ENCODE data around the gene KCNMA1. TPM values are rescaled to one million over a fixed set of nuclear protein-coding genes. Genes with fewer than 3 reads are reported as not detected.

Gene KCNMA1
- total and polyA plus RNA-seq, 10 of the 15 experiments (the other 5 are each of a cell fraction or from before 2014, with no cell fraction given): 8.5 to 77.0 (median 21.3) TPM

DNA sequence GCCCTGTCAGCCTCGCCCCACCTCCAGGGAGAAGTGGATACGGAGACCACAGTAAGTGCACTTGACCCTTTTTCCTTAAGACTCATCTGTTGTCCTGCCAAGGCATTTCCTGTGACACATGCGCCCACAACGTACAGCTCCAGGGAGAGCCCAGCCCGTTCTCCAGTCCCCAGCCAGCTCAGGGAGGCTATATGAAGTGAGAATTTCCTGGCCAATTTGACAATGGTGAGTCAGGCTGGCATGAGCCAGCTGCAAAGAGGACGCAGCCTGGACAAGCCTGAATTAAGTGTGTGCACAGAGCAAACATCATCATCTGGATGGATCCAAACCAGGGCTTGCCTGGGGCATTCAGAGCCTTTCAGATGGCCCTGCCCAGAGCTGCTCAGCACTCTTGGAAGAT, 244.8 kb downstream of the KCNMA1 start (continued):
- TF ChIP-seq, protein P1, sequence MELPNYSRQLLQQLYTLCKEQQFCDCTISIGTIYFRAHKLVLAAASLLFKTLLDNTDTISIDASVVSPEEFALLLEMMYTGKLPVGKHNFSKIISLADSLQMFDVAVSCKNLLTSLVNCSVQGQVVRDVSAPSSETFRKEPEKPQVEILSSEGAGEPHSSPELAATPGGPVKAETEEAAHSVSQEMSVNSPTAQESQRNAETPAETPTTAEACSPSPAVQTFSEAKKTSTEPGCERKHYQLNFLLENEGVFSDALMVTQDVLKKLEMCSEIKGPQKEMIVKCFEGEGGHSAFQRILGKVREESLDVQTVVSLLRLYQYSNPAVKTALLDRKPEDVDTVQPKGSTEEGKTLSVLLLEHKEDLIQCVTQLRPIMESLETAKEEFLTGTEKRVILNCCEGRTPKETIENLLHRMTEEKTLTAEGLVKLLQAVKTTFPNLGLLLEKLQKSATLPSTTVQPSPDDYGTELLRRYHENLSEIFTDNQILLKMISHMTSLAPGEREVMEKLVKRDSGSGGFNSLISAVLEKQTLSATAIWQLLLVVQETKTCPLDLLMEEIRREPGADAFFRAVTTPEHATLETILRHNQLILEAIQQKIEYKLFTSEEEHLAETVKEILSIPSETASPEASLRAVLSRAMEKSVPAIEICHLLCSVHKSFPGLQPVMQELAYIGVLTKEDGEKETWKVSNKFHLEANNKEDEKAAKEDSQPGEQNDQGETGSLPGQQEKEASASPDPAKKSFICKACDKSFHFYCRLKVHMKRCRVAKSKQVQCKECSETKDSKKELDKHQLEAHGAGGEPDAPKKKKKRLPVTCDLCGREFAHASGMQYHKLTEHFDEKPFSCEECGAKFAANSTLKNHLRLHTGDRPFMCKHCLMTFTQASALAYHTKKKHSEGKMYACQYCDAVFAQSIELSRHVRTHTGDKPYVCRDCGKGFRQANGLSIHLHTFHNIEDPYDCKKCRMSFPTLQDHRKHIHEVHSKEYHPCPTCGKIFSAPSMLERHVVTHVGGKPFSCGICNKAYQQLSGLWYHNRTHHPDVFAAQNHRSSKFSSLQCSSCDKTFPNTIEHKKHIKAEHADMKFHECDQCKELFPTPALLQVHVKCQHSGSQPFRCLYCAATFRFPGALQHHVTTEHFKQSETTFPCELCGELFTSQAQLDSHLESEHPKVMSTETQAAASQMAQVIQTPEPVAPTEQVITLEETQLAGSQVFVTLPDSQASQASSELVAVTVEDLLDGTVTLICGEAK (IDR thresholded peaks at IDR 0.05; ENCODE audit: borderline replicate concordance): no peak

- H3K4me1 ChIP-seq (ENCODE audit: control insufficient read depth, insufficient read depth, low read length): no peaks in the 10 kb centered on the region
- no peak overlapping the region for H3K9ac ChIP-seq (ENCODE audit: control insufficient read depth, insufficient read depth, low read length)
- no peak overlapping the region for H3K4me2 ChIP-seq (ENCODE audit: control insufficient read depth, insufficient read depth)
- in situ Hi-C loops (cut with MboI): loop anchor here (5.0 kb wide), 1 partner anchor 250 kb away; no protein-coding TSS in a partner anchor
- intact Hi-C loops (cut with micrococcal nuclease; ENCODE audit: unreplicated experiment): loop anchor here (2.0 to 5.0 kb wide), 2 partner anchors 249 to 320 kb away; no protein-coding TSS in a partner anchor
- ChIA-PET RAD21 (ENCODE audit: unreplicated experiment) (interaction anchor here (0.5 to 4.1 kb wide), 24 partner anchors 9 to 320 kb away, joined by 3 to 26 read pairs (median 4); no protein-coding TSS in a partner anchor), SMC1A (ENCODE audit: uncharacterized antibody, unreplicated experiment) (interaction anchor here (0.8 to 11.0 kb wide), 23 partner anchors 12 to 322 kb away, joined by 3 to 170 read pairs (median 3); partner anchors contain the start of gene KCNMA1), CTCF (interaction anchor here (0.6 to 11.2 kb wide), 42 partner anchors 8 to 320 kb away, joined by 3 to 134 read pairs (median 4); partner anchors contain the start of gene KCNMA1), POLR2A (interaction anchor here (1.2 kb wide), 1 partner anchor 34 kb away, joined by 4 read pairs; no protein-coding TSS in a partner anchor)
- 51% methylated on average over 2 of the region's 2 CpGs for WGBS (ENCODE audit: insufficient coverage, insufficient replicate concordance, low lambda C conversion rate, missing lambda C conversion rate)
- no peak overlapping the region for H2AFZ ChIP-seq (ENCODE audit: control insufficient read depth, low read depth, low read length)
- DNase-seq (ENCODE audit: low read depth, low spot score) (no peak), ATAC-seq (peak; percentile 56), FAIRE-seq (no peak)
- no peaks in the 10 kb centered on the region for H3K36me3 ChIP-seq (ENCODE audit: control insufficient read depth in 2 of 2, insufficient read depth in 2 of 2, low read length in 1 of 2)
- H3K4me3 ChIP-seq: no peak overlapping the region
- H3K79me2 ChIP-seq (ENCODE audit: control insufficient read depth, insufficient read depth, low read length): no peaks in the 10 kb centered on the region
- H4K20me1 ChIP-seq (ENCODE audit: control insufficient read depth, insufficient read depth): no peaks in the 10 kb centered on the region
- BruUV-seq (replicated peaks): no TSS peak
- H3K27me3 ChIP-seq (replicated peaks in 1 of 2; ENCODE audit: control insufficient read depth in 2 of 2, insufficient read depth in 2 of 2, low read length in 1 of 2): no peaks in the 10 kb centered on the region; a peak in 1 of 4 replicates
- no peak overlapping the region for H3K27ac ChIP-seq (ENCODE audit: control insufficient read depth, insufficient read depth)
- H3K9me3 ChIP-seq (replicated peaks; ENCODE audit: control insufficient read depth, insufficient read depth, low read length): no peaks in the 10 kb centered on the region
- TF ChIP-seq USF2 (IDR thresholded peaks at IDR 0.05; ENCODE audit: borderline replicate concordance, low read depth, low read length) (no peak), EGR1 (IDR thresholded peaks at IDR 0.05; ENCODE audit: borderline replicate concordance in 1 of 2, low read depth in 2 of 2, low read length in 2 of 2) (no peak), CREM (IDR thresholded peaks at IDR 0.05; ENCODE audit: low read depth) (no peak), SRF (IDR thresholded peaks at IDR 0.05; ENCODE audit: low read depth in 2 of 2, low read length in 2 of 2) (no peak), BCLAF1 (IDR thresholded peaks at IDR 0.05) (no peak), NR2C2 (IDR thresholded peaks at IDR 0.05; ENCODE audit: borderline replicate concordance, control insufficient read depth, insufficient read length, low read depth) (no peak), PAX5 (IDR thresholded peaks at IDR 0.05; ENCODE audit: borderline replicate concordance, low read depth, low read length) (no peak)
- TF ChIP-seq, protein P2, sequence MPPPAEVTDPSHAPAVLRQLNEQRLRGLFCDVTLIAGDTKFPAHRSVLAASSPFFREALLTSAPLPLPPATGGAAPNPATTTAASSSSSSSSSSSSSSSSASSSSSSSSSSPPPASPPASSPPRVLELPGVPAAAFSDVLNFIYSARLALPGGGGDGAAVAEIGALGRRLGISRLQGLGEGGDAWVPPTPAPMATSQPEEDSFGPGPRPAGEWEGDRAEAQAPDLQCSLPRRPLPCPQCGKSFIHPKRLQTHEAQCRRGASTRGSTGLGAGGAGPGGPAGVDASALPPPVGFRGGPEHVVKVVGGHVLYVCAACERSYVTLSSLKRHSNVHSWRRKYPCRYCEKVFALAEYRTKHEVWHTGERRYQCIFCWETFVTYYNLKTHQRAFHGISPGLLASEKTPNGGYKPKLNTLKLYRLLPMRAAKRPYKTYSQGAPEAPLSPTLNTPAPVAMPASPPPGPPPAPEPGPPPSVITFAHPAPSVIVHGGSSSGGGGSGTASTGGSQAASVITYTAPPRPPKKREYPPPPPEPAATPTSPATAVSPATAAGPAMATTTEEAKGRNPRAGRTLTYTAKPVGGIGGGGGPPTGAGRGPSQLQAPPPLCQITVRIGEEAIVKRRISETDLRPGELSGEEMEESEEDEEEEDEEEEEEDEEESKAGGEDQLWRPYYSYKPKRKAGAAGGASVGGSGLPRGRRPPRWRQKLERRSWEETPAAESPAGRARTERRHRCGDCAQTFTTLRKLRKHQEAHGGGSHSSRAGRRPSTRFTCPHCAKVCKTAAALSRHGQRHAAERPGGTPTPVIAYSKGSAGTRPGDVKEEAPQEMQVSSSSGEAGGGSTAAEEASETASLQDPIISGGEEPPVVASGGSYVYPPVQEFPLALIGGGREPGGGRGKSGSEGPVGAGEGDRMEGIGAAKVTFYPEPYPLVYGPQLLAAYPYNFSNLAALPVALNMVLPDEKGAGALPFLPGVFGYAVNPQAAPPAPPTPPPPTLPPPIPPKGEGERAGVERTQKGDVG (CRISPR knock-in tag; IDR thresholded peaks at IDR 0.05): no peak
These were observed 245.3 kb downstream of the KCNMA1 start for GRCh38 chr10:77392236-77392721.
